ENCODE results near the gene PJA1.
A peak's percentile ranks its signal among the peaks of the same experiment; 100 is the strongest.

Gene PJA1

DNA sequence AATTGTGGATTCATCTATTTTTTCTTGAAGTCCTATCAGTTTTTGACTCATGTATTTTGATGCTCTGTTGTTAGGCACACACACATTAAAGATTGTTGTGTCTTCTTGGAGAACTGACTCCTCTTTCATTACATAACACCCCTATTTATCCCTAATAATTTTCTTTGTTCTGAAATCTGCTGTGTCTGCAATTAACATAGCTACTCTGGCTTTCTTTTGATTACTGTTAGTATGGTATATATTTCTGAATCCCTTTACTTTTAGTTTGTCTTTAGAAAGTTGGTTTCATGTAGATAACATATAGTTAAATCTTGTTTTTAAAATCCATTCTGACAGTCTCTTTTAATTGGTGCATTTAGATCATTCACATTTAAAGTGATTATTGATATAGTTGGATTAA lies 5.1 kb upstream of the PJA1 start:
- no peak for DNase-seq

- peak; percentile 8 to 88 (median 36) for DNase-seq
Observed at GRCh38 chrX:69163936-69164741, 1.1 kb downstream of the PJA1 start.

- peak in 1 of 5 experiments; percentile 41 for DNase-seq
Observed at GRCh38 chrX:69162361-69162865, 2.8 kb downstream of the PJA1 start.

- DNase-seq, result no peak
Observed at GRCh38 chrX:69161786-69162349, 3.4 kb downstream of the PJA1 start.

GRCh38 chrX:69161371-69161770 lies 3.9 kb downstream of the PJA1 start:
- no peak for DNase-seq

DNA sequence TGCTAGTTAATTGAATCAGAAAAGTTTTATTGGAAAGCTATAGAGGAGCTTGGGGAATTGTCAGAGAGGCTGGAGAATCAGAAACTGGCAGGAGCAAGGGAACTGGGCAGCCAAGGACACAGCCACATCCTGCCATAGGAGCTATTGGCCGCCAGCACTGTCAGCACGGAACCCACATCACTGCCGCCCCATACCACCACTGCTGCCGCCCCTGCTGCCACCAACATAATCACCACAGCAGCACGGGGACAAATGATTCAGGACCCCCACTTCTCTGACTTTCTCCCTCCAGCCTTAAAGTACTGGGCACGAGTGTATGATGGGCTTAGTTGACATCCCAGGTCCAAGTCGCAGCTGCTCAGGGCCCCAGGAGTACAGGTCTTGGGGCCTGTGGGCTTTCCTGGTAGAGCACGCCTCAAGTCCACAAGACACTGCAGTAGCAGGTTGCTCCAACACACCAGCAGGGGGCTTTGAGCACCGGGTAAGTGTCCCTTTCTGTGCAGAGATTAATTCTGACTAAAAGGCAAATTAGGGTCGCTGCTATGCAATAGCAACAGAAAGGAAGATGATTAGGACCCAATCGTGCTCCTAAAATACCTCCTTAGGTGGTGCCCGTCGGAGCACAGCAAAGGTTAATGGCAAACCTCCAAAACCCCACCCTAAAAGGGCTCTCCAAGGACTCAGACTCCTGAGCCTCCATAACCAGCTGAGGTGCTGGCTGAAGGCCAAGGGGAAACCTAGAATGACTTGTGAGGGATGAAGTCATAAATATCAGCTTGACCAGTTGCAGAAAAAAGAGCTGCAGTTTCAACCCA lies 6.9 kb downstream of the PJA1 start:
- peak in 1 of 5 experiments; percentile 41 for DNase-seq

DNA sequence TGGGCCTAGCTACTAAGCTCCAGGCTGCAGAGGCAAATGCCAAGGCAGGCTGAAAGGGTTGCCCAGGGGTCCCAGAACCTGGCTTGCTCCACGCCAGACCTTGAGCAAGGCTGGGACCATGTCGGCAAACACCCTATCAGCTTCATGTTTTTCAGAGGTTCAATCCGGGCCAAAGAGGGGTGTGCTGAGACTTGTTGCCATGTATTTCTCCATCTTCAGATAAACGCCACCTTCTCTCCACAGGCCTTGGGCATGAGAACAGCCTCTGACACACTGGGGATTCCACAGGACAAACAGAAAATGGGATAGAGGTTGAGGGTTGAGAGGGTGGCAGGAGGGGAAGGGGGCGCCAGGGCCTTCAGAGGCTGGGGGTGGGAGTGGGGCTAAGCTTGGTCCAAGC lies 8.6 kb downstream of the PJA1 start:
- DNase-seq, result no peak

- DNase-seq, result no peak
Observed at GRCh38 chrX:69155786-69156520, 9.3 kb downstream of the PJA1 start.

GRCh38 chrX:69154051-69154450 lies 11.2 kb downstream of the PJA1 start:
- no peak for DNase-seq

DNA sequence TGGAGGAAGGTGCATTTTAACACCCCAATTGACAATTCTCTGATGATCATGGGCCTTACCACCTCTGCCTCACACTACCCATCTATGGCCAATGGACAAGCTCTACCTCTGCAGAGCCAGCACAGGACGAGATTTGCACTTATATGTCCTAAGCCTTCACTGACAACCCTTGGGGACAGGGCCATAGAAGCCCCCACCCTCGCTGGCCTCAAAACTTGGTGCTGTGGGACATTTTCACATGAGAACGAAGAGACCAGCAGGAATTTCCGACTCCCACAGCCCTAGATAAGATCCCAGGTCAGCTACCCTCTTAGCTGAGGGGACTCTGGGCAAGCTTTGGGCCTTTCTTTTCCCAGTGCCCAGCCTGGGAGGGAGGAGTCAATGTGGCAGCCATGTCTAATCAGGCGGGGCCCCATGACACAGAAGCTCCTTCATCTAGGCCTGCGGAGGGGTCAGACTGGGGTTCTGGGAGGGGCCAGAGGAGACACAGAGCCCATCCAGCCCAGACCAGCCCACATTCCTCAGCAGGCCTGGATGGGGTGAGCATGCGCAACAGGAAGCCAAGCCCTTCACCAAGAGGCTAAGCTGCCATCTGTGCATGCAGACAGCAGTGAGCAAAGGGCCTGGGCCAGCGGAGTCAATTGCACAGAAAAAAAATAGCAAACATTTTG lies 12.1 kb downstream of the PJA1 start:
- DNase-seq, result no peak

DNA sequence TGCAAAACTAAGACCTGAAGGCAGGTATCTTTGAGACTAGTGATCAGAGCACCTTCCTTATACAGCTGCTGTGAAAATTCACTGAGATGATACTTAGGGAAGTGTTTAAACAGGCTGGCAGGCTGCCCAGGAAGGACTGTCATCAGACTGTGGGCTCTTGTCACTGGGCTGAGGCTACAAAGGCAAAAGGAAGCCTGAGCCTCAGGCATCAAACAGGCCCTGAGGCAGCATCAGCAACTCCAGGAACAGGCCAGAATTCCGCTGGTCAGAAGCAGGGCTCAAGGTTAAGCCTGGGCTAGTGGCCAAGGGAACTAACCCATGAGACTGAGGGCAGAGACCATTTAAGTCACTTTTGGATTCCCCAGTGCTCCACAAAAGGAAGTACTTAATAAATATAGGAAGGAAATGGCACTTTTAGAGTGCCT lies 12.8 kb downstream of the PJA1 start:
- no peak for DNase-seq

- no peak for DNase-seq
Observed at GRCh38 chrX:69151866-69152284, 13.4 kb downstream of the PJA1 start.

GRCh38 chrX:69150281-69150960 lies 14.8 kb downstream of the PJA1 start:
- DNase-seq, result no peak

DNA sequence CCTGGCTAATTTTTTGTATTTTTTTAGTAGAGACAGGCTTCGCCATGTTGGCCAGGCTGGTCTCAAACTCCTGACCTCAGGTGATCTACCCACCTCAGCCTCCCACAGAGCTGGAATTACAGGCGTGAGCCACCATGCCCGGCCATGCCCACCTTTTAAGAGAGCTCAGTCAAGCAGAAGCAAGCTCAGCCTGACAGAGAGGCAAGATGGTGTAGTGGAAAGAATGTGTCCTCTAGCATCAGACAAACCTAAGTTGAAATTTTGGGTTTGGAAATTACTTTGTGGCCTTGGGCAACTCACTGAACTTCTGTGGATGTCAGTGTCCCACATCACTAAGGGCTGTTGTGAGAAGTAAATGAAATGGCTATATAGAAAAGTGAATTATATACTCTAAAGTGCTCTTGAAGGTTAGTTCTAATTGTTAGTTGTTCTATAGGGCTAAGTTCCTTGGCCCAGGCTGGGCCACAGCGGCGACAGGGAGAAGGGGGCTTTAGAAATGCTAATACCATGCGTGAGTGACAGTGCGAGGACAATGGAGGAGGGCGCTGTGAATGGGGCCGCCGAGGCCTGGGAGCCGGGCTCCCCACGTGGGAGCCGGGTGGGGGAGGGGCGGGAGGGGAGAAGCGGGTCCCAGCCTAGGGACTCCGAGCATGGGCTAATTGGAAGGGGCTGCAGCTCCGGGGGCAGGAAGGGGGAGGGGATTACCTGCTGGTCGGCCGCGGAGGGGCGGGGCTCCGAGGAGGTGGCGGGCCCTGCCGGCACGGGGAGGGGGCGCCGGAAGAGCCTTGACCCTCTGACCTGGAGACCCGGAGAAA lies 15.6 kb downstream of the PJA1 start:
- no peak for DNase-seq

GRCh38 chrX:69148946-69149345 lies 16.3 kb downstream of the PJA1 start:
- no peak for DNase-seq

- no peak for DNase-seq
Observed at GRCh38 chrX:69146739-69147138, 18.5 kb downstream of the PJA1 start.

DNA sequence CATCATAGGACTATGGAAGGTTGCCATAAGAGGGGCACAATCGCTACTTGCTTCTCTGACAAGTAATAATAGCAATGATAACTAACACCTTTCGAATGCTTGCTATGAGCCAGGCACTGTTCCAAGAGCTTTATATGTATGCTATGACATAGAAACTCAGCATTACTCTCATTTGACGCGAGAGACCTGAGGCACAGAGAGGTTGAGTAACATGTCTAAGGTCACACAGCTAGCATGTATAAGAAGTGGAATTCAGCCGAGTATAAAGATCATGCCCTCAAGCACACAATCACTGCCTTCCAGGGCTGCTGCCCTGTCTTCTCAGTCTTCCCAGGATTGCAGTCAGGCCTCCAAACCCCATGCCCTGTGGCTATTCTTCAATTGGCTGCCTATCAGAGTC lies 19.5 kb downstream of the PJA1 start:
- no peak for DNase-seq

DNA sequence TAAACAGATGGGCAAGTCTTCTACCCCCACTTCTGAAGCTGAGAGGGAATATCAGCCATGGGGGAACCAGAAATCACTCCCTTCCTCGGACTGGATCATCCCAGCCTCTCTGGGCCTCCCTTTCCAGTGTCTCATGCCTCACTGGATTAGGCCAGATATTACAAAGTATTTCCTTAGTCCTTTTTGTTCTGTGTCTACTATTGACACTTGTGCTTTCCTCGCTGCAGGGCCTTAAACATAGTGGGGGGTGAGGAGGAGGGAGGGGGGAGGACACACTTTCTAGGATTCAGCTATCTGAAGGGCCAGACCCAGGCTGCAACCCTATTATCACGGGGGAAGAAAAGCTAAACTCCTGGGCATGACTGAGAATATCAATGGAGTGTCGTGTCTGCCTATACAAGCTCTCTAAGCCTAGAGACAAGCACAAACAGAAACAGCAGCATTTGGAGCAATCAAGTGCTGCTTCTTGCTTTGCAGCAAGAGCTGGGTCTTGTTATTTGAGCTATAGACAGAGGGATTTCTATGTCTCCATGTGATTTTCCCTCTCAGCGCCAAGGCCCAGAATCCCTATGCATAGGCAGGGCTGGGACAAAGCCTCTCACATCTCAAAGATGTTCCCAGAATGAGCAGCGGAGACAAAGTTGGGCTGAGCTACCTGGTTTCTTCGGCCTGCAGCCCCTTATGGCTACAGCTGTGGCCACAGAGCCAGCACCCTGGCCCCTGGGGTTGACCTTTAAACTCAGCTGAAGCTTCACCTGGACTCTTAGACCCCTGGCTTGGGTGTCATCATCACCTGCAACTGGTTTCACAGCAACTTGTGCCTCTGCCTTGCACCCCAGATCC lies 20.2 kb downstream of the PJA1 start:
- DNase-seq, result no peak

- DNase-seq, result no peak
Observed at GRCh38 chrX:69143530-69143929, 21.7 kb downstream of the PJA1 start.

Data from T-helper 2 cell (primary cell).